Measurements from ENCODE around the gene TTLL9. TPM values are rescaled to one million over a fixed set of nuclear protein-coding genes. Genes with fewer than 3 reads are reported as not detected.

The TTLL9 gene
- polyA plus RNA-seq, 1 donor from 2014 or later: 8.0 TPM

GRCh38 chr20:31845300-31845863 lies 25.1 kb upstream of the TTLL9 start, which contains the start of gene FOXS1:
FOXS1 (minus strand) TSS chr20:31845604; CDS start chr20:31845542, 62 bp downstream.
- no peak within 1 kb of the TSS for H3K4me2 ChIP-seq (ENCODE audit: low read length)
- no peaks in the 10 kb centered on the region for H3K36me3 ChIP-seq (ENCODE audit: insufficient read depth, low read length)
- TF ChIP-seq EP300 (conservative IDR thresholded peaks at IDR 0.05; ENCODE audit: poor library complexity, severe bottlenecking) (no peak), POLR2AphosphoS5 (IDR thresholded peaks at IDR 0.05) (no peak), EZH2 (IDR thresholded peaks at IDR 0.05; ENCODE audit: borderline replicate concordance, insufficient read depth, low read length, poor library complexity, severe bottlenecking) (no peak), REST (IDR thresholded peaks at IDR 0.05; ENCODE audit: borderline replicate concordance) (no peak), RAD21 (conservative IDR thresholded peaks at IDR 0.05) (no peak), CTCF (IDR thresholded peaks at IDR 0.05; ENCODE audit: poor library complexity, severe bottlenecking) (no peak), SMC3 (conservative IDR thresholded peaks at IDR 0.05; ENCODE audit: poor library complexity) (no peak), TAF1 (IDR thresholded peaks at IDR 0.05; ENCODE audit: low read depth) (no peak), MXI1 (conservative IDR thresholded peaks at IDR 0.05; ENCODE audit: poor library complexity, severe bottlenecking) (no peak)
- no peak within 1 kb of the TSS for H3K27ac ChIP-seq (ENCODE audit: low read length)
- H3K9me3 ChIP-seq (ENCODE audit: low read length): no peaks in the 10 kb centered on the region
- H3K79me2 ChIP-seq (replicated peaks; ENCODE audit: insufficient read depth, low read length): no peaks in the 10 kb centered on the region
- H4K20me1 ChIP-seq (ENCODE audit: insufficient read depth): no peaks in the 10 kb centered on the region
- no peak within 1 kb of the TSS for H2AFZ ChIP-seq (ENCODE audit: low read depth, low read length)
- no peak within 1 kb of the TSS for H3K4me3 ChIP-seq (ENCODE audit: low read length)
- no peaks in the 10 kb centered on the region for H3K9me2 ChIP-seq (ENCODE audit: insufficient read depth, low read length)
- peaks cover 10% of the 10 kb centered on the region for H3K27me3 ChIP-seq (ENCODE audit: insufficient read depth, low read depth, low read length)
- no peaks in the 10 kb centered on the region for H3F3A ChIP-seq (ENCODE audit: insufficient read depth, low read length, poor library complexity, severe bottlenecking)
- H3K9ac ChIP-seq (ENCODE audit: low read length): no peak within 1 kb of the TSS

- Histone ChIP-seq H4K20me1 (ENCODE audit: insufficient read depth) (no peaks in the 10 kb centered on the region), H3K9me3 (ENCODE audit: low read length) (no peaks in the 10 kb centered on the region), H3K4me2 (ENCODE audit: low read length) (no peak overlapping the region), H3K79me2 (replicated peaks; ENCODE audit: insufficient read depth, low read length) (no peaks in the 10 kb centered on the region), H3K27ac (ENCODE audit: low read length) (no peak overlapping the region), H3K27me3 (ENCODE audit: insufficient read depth, low read depth, low read length) (peaks cover 14% of the 10 kb centered on the region), H3K9ac (ENCODE audit: low read length) (no peak overlapping the region), H2AFZ (ENCODE audit: low read depth, low read length) (no peak overlapping the region), H3K4me3 (ENCODE audit: low read length) (no peak overlapping the region), H3K36me3 (ENCODE audit: insufficient read depth, low read length) (no peaks in the 10 kb centered on the region), H3K9me2 (ENCODE audit: insufficient read depth, low read length) (no peaks in the 10 kb centered on the region), H3F3A (ENCODE audit: insufficient read depth, low read length, poor library complexity, severe bottlenecking) (no peaks in the 10 kb centered on the region)
- TF ChIP-seq TAF1 (IDR thresholded peaks at IDR 0.05; ENCODE audit: low read depth) (no peak), EP300 (conservative IDR thresholded peaks at IDR 0.05; ENCODE audit: poor library complexity, severe bottlenecking) (no peak), RAD21 (conservative IDR thresholded peaks at IDR 0.05) (no peak), EZH2 (IDR thresholded peaks at IDR 0.05; ENCODE audit: borderline replicate concordance, insufficient read depth, low read length, poor library complexity, severe bottlenecking) (no peak), POLR2AphosphoS5 (IDR thresholded peaks at IDR 0.05) (no peak), CTCF (IDR thresholded peaks at IDR 0.05; ENCODE audit: poor library complexity, severe bottlenecking) (no peak), MXI1 (conservative IDR thresholded peaks at IDR 0.05; ENCODE audit: poor library complexity, severe bottlenecking) (no peak), SMC3 (conservative IDR thresholded peaks at IDR 0.05; ENCODE audit: poor library complexity) (no peak)
Measured at GRCh38 chr20:31846793-31847138, 23.7 kb upstream of the TTLL9 start.

All from neural cell (in vitro differentiated cells).